Measurements from ENCODE around the gene THTPA.

Gene THTPA

GRCh38 chr14:23567186-23568020 lies 11.3 kb downstream of the THTPA start, which contains the start of gene AP1G2:
AP1G2 (minus strand) TSS chr14:23567791; CDS start chr14:23567314, 477 bp downstream.
- peak within 1 kb of the TSS; percentile 78 for H3K4me3 ChIP-seq (ENCODE audit: low read depth, low read length)
- peak; percentile 92 for DNase-seq (ENCODE audit: low read depth)
- TF ChIP-seq CTCF (IDR thresholded peaks at IDR 0.05; ENCODE audit: low read depth, low read length) (no peak), MAX (IDR thresholded peaks at IDR 0.05; ENCODE audit: low read depth, low read length) (peak; percentile 65), POLR2A (IDR thresholded peaks at IDR 0.05; ENCODE audit: extremely low read depth, insufficient read length) (peak; percentile 87), MYC (IDR thresholded peaks at IDR 0.05; ENCODE audit: low read depth, low read length) (peak; percentile 36; the same call in 1 of the 2 replicates)

- DNase-seq (ENCODE audit: low read depth), result no peak
- peak overlapping the region; percentile 78 for H3K4me3 ChIP-seq (ENCODE audit: low read depth, low read length)
- no peak for TF ChIP-seq MAX (IDR thresholded peaks at IDR 0.05; ENCODE audit: low read depth, low read length)
- no peak for TF ChIP-seq CTCF (IDR thresholded peaks at IDR 0.05; ENCODE audit: low read depth, low read length)
- TF ChIP-seq MYC (IDR thresholded peaks at IDR 0.05; ENCODE audit: low read depth, low read length), result no peak
- no peak for TF ChIP-seq POLR2A (IDR thresholded peaks at IDR 0.05; ENCODE audit: extremely low read depth, insufficient read length)
Observed at GRCh38 chr14:23568021-23568599, 12.0 kb downstream of the THTPA start.

- peak; percentile 62 for DNase-seq (ENCODE audit: low read depth)
- TF ChIP-seq CTCF (IDR thresholded peaks at IDR 0.05; ENCODE audit: low read depth, low read length) (peak; percentile 68), MAX (IDR thresholded peaks at IDR 0.05; ENCODE audit: low read depth, low read length) (peak; percentile 66), MYC (IDR thresholded peaks at IDR 0.05; ENCODE audit: low read depth, low read length) (peak; percentile 60), POLR2A (IDR thresholded peaks at IDR 0.05; ENCODE audit: extremely low read depth, insufficient read length) (no peak)
- no peak overlapping the region for H3K4me3 ChIP-seq (ENCODE audit: low read depth, low read length)
Observed at GRCh38 chr14:23568600-23569331, 12.7 kb downstream of the THTPA start.

GRCh38 chr14:23569443-23570151 lies 13.5 kb downstream of the THTPA start:
- no peak for DNase-seq (ENCODE audit: low read depth)
- no peak for TF ChIP-seq MYC (IDR thresholded peaks at IDR 0.05; ENCODE audit: low read depth, low read length)
- TF ChIP-seq POLR2A (IDR thresholded peaks at IDR 0.05; ENCODE audit: extremely low read depth, insufficient read length), result no peak
- no peak for TF ChIP-seq CTCF (IDR thresholded peaks at IDR 0.05; ENCODE audit: low read depth, low read length)
- no peak for TF ChIP-seq MAX (IDR thresholded peaks at IDR 0.05; ENCODE audit: low read depth, low read length)
- H3K4me3 ChIP-seq (ENCODE audit: low read depth, low read length), result no peak overlapping the region

GRCh38 chr14:23570806-23571483 lies 14.9 kb downstream of the THTPA start:
- no peak overlapping the region for H3K4me3 ChIP-seq (ENCODE audit: low read depth, low read length)
- DNase-seq (ENCODE audit: low read depth), result no peak
- no peak for TF ChIP-seq CTCF (IDR thresholded peaks at IDR 0.05; ENCODE audit: low read depth, low read length)
- no peak for TF ChIP-seq MYC (IDR thresholded peaks at IDR 0.05; ENCODE audit: low read depth, low read length)
- no peak for TF ChIP-seq POLR2A (IDR thresholded peaks at IDR 0.05; ENCODE audit: extremely low read depth, insufficient read length)
- TF ChIP-seq MAX (IDR thresholded peaks at IDR 0.05; ENCODE audit: low read depth, low read length), result no peak

Data from NB4 (cell line).